Progenitor cell of endocrine pancreas (in vitro differentiated cells): ENCODE measurements around the gene SOS1. TPM values are rescaled to one million over a fixed set of nuclear protein-coding genes. Genes with fewer than 3 reads are reported as not detected.
"Not testable (repeated sequence)": the region's sequence is repeated elsewhere in the genome, so short reads cannot be mapped to it uniquely, and the experiment has no call there.

Experiments used
- DNase-seq: peaks from one replicate; pipeline ENCODE4 v3.0.0; 2021; ENCODE audit warnings: low spot score; ENCODE audit not compliant: unreplicated experiment
- H3K27ac Mint-ChIP-seq: 2 replicates; pipeline ENCODE4 v1.8.0; 2021; ENCODE audit warnings: mild to moderate bottlenecking, moderate library complexity, mixed read lengths
- H3K27me3 Mint-ChIP-seq: 2 replicates; pipeline ENCODE4 v1.8.0; 2021; ENCODE audit warnings: mixed read lengths
- H3K36me3 Mint-ChIP-seq: 2 replicates; pipeline ENCODE4 v1.8.0; 2022; ENCODE audit warnings: mixed read lengths; ENCODE audit not compliant: insufficient read depth
- H3K4me1 Mint-ChIP-seq: 2 replicates; pipeline ENCODE4 v1.8.0; 2021; ENCODE audit warnings: low read depth, mixed read lengths
- H3K4me3 Mint-ChIP-seq: 2 replicates; pipeline ENCODE4 v1.8.0; 2021; ENCODE audit warnings: low read depth, mild to moderate bottlenecking, moderate library complexity, mixed read lengths
- H3K9me3 Mint-ChIP-seq: 2 replicates; pipeline ENCODE4 v1.8.0; 2021; ENCODE audit warnings: low read depth, mixed read lengths
- CTCF ChIP-seq: fragments of 200-600 bp; sonication (generic); IDR thresholded peaks from one replicate; pipeline ENCODE4 v1.5.0; 2021; ENCODE audit warnings: antibody characterized with exemption, mild to moderate bottlenecking; ENCODE audit not compliant: unreplicated experiment
- total RNA-seq: library from RNA; stranded (reverse); gene quantifications from 2 replicates; pipeline ENCODE4 v1.2.1, GENCODE V29; 2021

SOS1 gene
- total RNA-seq, 1 donor from 2014 or later: 77.0 TPM

GRCh38 chr2:39156846-39157245 is 36.0 kb upstream of the SOS1 start:
- H3K9me3 Mint-ChIP-seq: no peaks in the 10 kb centered on the region
- DNase-seq: no peak
- H3K36me3 Mint-ChIP-seq: no peaks in the 10 kb centered on the region
- H3K4me1 Mint-ChIP-seq: peaks cover 8% of the 10 kb centered on the region
- H3K27me3 Mint-ChIP-seq: no peaks in the 10 kb centered on the region
- H3K4me3 Mint-ChIP-seq: no peak overlapping the region
- no peak overlapping the region for H3K27ac Mint-ChIP-seq
- no peak for TF ChIP-seq CTCF

GRCh38 chr2:39156107-39156506 is 35.3 kb upstream of the SOS1 start:
- TF ChIP-seq CTCF: no peak
- no peaks in the 10 kb centered on the region for H3K9me3 Mint-ChIP-seq

GRCh38 chr2:39155573-39155972 is 34.7 kb upstream of the SOS1 start:
- DNase-seq, H3K4me3 Mint-ChIP-seq, H3K9me3 Mint-ChIP-seq, H3K27me3 Mint-ChIP-seq, H3K27ac Mint-ChIP-seq, H3K36me3 Mint-ChIP-seq, H3K4me1 Mint-ChIP-seq: not testable (repeated sequence)

More at GRCh38 chr2:39156107-39156506, 35.3 kb upstream of the SOS1 start:
- Mint-ChIP-seq H3K4me3 (no peak overlapping the region), H3K27ac (no peak overlapping the region), H3K36me3 (no peaks in the 10 kb centered on the region), H3K4me1 (peaks cover 6% of the 10 kb centered on the region), H3K27me3 (no peaks in the 10 kb centered on the region)
- no peak for DNase-seq

- Mint-ChIP-seq H3K4me1 (peaks cover 4% of the 10 kb centered on the region), H3K4me3 (no peak overlapping the region), H3K27me3 (no peaks in the 10 kb centered on the region), H3K27ac (no peak overlapping the region), H3K36me3 (no peaks in the 10 kb centered on the region), H3K9me3 (no peaks in the 10 kb centered on the region)
- TF ChIP-seq CTCF: no peak
- no peak for DNase-seq
Measured at GRCh38 chr2:39154944-39155343, 34.1 kb upstream of the SOS1 start.

- Mint-ChIP-seq H3K27ac (no peak overlapping the region), H3K9me3 (no peaks in the 10 kb centered on the region), H3K27me3 (no peaks in the 10 kb centered on the region), H3K4me1 (peaks cover 4% of the 10 kb centered on the region), H3K36me3 (no peaks in the 10 kb centered on the region), H3K4me3 (no peak overlapping the region)
- DNase-seq: no peak
- TF ChIP-seq CTCF: no peak
Measured at GRCh38 chr2:39153312-39153711, 32.5 kb upstream of the SOS1 start.

- no peak overlapping the region for H3K4me3 Mint-ChIP-seq
- H3K27me3 Mint-ChIP-seq: no peaks in the 10 kb centered on the region
- TF ChIP-seq CTCF: no peak
Measured at GRCh38 chr2:39152504-39152903, 31.7 kb upstream of the SOS1 start.

More at GRCh38 chr2:39152504-39152903, 31.7 kb upstream of the SOS1 start:
- Mint-ChIP-seq H3K36me3 (no peaks in the 10 kb centered on the region), H3K4me1 (peaks cover 4% of the 10 kb centered on the region), H3K27ac (no peak overlapping the region), H3K9me3 (no peaks in the 10 kb centered on the region)
- no peak for DNase-seq
